ENCODE data around the gene INHBC. TPM values are rescaled to one million over a fixed set of nuclear protein-coding genes. Genes with fewer than 3 reads are reported as not detected.
"Not testable (repeated sequence)": the region's sequence is repeated elsewhere in the genome, so short reads cannot be mapped to it uniquely, and the experiment has no call there.

Gene INHBC
- total RNA-seq, 1 donor from 2014 or later = not detected

DNA sequence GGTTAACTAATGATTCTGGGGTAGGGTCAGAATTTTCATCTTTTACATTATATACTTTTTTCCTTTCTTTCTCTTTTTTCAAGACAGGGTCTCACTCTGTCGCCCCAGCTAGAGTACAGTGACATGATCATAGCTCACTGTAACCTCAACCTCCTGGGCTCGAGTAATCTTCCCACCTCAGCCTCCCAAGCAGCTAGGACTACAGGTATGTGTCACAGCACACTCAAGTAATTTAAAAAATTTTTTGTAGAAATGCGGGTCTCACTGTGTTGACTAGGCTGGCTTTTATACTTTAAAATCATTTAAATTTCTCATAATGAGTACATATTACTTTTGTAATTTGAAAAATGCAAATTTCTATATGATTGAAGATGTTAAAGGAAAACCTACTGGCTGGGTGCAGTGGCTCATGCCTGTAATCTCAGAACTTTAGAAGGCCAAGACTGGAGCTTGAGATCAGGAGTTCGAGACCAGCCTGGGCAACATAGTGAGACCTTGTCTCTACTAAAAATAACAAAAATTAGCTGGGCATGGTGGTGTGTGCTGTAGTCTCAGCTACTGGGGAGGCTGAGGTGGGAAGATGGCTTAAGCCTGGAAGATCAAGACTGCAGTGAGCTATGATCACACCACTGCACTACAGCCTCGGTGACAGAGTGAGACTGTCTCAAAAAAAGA, 29.5 kb upstream of the INHBC start:
- H3K4me3 Mint-ChIP-seq (ENCODE audit: unreplicated experiment) = no peak overlapping the region
- H3K9me3 Mint-ChIP-seq (ENCODE audit: unreplicated experiment) = no peaks in the 10 kb centered on the region
- H3K27me3 Mint-ChIP-seq (ENCODE audit: unreplicated experiment) = no peaks in the 10 kb centered on the region
- H3K27ac Mint-ChIP-seq (ENCODE audit: unreplicated experiment) = no peak overlapping the region
- H3K36me3 Mint-ChIP-seq (ENCODE audit: unreplicated experiment) = peaks cover 4% of the 10 kb centered on the region
- DNase-seq (ENCODE audit: extremely low spot score, unreplicated experiment) = no peak
- peaks cover 3% of the 10 kb centered on the region for H3K4me1 Mint-ChIP-seq (ENCODE audit: unreplicated experiment)
- TF ChIP-seq CTCF (IDR thresholded peaks at IDR 0.05) = no peak

DNA sequence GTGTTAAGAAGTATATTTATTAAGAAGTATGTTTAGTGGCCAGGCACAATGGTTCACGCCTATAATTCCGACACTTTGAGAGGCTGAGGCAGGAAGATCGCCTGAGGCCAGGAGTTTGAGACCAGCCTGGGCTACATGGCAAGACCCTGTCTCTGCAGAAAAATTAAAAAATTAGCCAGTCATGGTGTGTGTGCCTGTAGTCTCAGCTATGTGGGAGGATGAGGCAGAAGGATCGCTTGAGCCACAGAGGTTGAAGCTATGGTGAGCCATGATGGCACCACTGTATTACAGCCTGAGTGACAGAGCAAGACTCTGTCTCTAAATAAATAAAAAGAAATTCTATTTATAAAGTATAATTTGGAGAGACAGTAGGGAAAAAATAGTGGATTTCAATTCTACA, 24.1 kb upstream of the INHBC start:
- Mint-ChIP-seq H3K4me3 (ENCODE audit: unreplicated experiment) (no peak overlapping the region), H3K36me3 (ENCODE audit: unreplicated experiment) (peaks cover 5% of the 10 kb centered on the region), H3K27me3 (ENCODE audit: unreplicated experiment) (no peaks in the 10 kb centered on the region), H3K27ac (ENCODE audit: unreplicated experiment) (no peak overlapping the region), H3K9me3 (ENCODE audit: unreplicated experiment) (no peaks in the 10 kb centered on the region), H3K4me1 (ENCODE audit: unreplicated experiment) (peaks cover 3% of the 10 kb centered on the region)
- no peak for DNase-seq (ENCODE audit: extremely low spot score, unreplicated experiment)
- no peak for TF ChIP-seq CTCF (IDR thresholded peaks at IDR 0.05)

DNA sequence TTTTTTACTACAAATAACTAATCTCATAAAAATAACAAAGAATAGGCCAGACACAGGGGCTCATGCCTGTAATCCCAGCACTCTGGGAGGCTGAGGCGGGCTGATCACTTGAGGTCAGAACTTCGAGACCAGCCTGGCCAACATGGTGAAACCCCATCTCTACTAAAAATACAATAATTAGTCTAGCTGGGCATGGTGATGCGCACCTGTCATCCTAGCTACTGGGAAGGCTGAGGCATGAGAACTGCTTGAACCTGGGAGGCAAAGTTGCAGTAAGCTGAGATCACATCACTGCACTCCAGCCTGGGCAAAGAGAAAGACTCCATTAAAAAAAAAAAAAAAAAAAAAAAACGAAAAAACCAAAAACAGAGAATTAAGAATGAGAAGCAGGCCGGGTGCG, 20.4 kb upstream of the INHBC start:
- not testable (repeated sequence) for DNase-seq (ENCODE audit: extremely low spot score, unreplicated experiment); H3K4me1 Mint-ChIP-seq (ENCODE audit: unreplicated experiment); H3K27me3 Mint-ChIP-seq (ENCODE audit: unreplicated experiment); H3K36me3 Mint-ChIP-seq (ENCODE audit: unreplicated experiment); H3K9me3 Mint-ChIP-seq (ENCODE audit: unreplicated experiment); H3K27ac Mint-ChIP-seq (ENCODE audit: unreplicated experiment); H3K4me3 Mint-ChIP-seq (ENCODE audit: unreplicated experiment)

DNA sequence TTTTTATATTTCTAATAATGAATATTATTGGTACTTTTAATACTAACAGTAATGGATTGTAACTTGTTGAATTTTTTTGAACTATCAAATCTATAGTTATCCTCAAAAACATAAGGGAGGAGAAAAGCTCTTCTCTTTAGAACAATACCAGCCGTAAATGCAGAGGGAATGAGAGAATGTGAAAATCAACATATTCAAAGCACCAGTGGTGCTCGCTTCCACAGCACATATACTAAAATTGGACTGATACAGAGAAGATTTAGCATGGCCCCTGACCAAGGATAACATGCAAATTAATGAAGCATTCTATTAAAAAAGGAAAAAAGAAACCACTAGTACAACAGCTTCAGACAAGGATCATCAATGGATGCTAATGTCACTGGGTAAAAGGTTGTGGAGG, 19.5 kb upstream of the INHBC start:
- Mint-ChIP-seq H3K4me3 (ENCODE audit: unreplicated experiment) (no peak overlapping the region), H3K4me1 (ENCODE audit: unreplicated experiment) (peaks cover 3% of the 10 kb centered on the region), H3K36me3 (ENCODE audit: unreplicated experiment) (peaks cover 1% of the 10 kb centered on the region), H3K9me3 (ENCODE audit: unreplicated experiment) (no peaks in the 10 kb centered on the region), H3K27me3 (ENCODE audit: unreplicated experiment) (no peaks in the 10 kb centered on the region), H3K27ac (ENCODE audit: unreplicated experiment) (no peak overlapping the region)
- DNase-seq (ENCODE audit: extremely low spot score, unreplicated experiment) = no peak
- no peak for TF ChIP-seq CTCF (IDR thresholded peaks at IDR 0.05)

- no peaks in the 10 kb centered on the region for H3K9me3 Mint-ChIP-seq (ENCODE audit: unreplicated experiment)
Observed at GRCh38 chr12:57416039-57416996, 18.3 kb upstream of the INHBC start.

More at GRCh38 chr12:57416039-57416996, 18.3 kb upstream of the INHBC start:
- Mint-ChIP-seq H3K4me3 (ENCODE audit: unreplicated experiment) (no peak overlapping the region), H3K36me3 (ENCODE audit: unreplicated experiment) (peaks cover 7% of the 10 kb centered on the region), H3K27me3 (ENCODE audit: unreplicated experiment) (no peaks in the 10 kb centered on the region), H3K27ac (ENCODE audit: unreplicated experiment) (no peak overlapping the region), H3K4me1 (ENCODE audit: unreplicated experiment) (peaks cover 3% of the 10 kb centered on the region)
- no peak for TF ChIP-seq CTCF (IDR thresholded peaks at IDR 0.05)
- no peak for DNase-seq (ENCODE audit: extremely low spot score, unreplicated experiment)
